Thyroid gland (tissue), 4 donors: Measurements from ENCODE around the gene ZNF462. TPM values are rescaled to one million over a fixed set of nuclear protein-coding genes. Genes with fewer than 3 reads are reported as not detected.
A peak's percentile ranks its signal among the peaks of the same experiment; 100 is the strongest.

Source experiments
- DNase-seq, 2 donors: peaks; one replicate each; pipeline ENCODE4 v3.0.0-alpha.2; 2019
- H3K27ac ChIP-seq, 3 donors: fragments of 200-600 bp; sonication (generic); 1 replicate in 2 of 3; 2 replicates in 1 of 3; pipeline ENCODE4 v1.5.1; 2016 to 2019; ENCODE audit warnings: mild to moderate bottlenecking in 1 of 3, moderate library complexity in 1 of 3
- H3K27me3 ChIP-seq: fragments of 200-600 bp; sonication (generic); one replicate; pipeline ENCODE4 v1.5.1; 2019
- H3K36me3 ChIP-seq, 2 donors: fragments of 200-600 bp; sonication (generic); one replicate each; pipeline ENCODE4 v1.5.1; 2016 to 2019
- H3K4me1 ChIP-seq, 2 donors: fragments of 200-600 bp; sonication (generic); one replicate each; pipeline ENCODE4 v1.5.1; 2017 to 2019
- H3K4me3 ChIP-seq, 3 donors: fragments of 200-600 bp; sonication (generic); replicated peaks in 1 of 3; 1 replicate in 2 of 3; 2 replicates in 1 of 3; pipeline ENCODE4 v1.5.1; 2016; ENCODE audit warnings: mild to moderate bottlenecking in 1 of 3
- H3K9me3 ChIP-seq: fragments of 200-600 bp; sonication (generic); one replicate; pipeline ENCODE4 v1.5.1; 2017
- POLR2A ChIP-seq, 2 donors: fragments of 450-650 bp; IDR thresholded peaks; one replicate each; pipeline ENCODE4 v1.6.1; 2017; ENCODE audit warnings: antibody characterized with exemption in 2 of 2, mild to moderate bottlenecking in 2 of 2, moderate library complexity in 1 of 2
- WGBS, 2 donors: methylation state at CpG; one replicate each; pipeline ENCODE4 v1.1.5; 2017; 5-methylcytosine and 5-hydroxymethylcytosine counted together
- intact Hi-C: fragments of 100-400 bp; cut with DNase I; formaldehyde crosslinking; loops from one replicate; pipeline ENCODE4 v1.15.1; 2023
- total RNA-seq, 4 donors: library from RNA; depleted of rRNA; stranded (reverse); fragments of >200 nt; gene quantifications; one replicate each; pipeline ENCODE4 v1.2.3, GENCODE V29; 2016
- TF ChIP-seq, protein P1 (sequence below), 6 experiments: fragments of 200-600 bp in 3 of 6; fragments of 450-650 bp in 3 of 6; sonication (generic) in 3 of 6; IDR thresholded peaks; one replicate each; pipeline ENCODE4 v1.5.1; 2016 to 2019; ENCODE audit warnings: antibody characterized with exemption in 6 of 6, mild to moderate bottlenecking in 2 of 6, inconsistent platforms in 1 of 6, moderate library complexity in 1 of 6

ZNF462 gene
- total RNA-seq, 4 donors from 2014 or later: 33.3 to 60.4 (median 46.3) TPM

DNA sequence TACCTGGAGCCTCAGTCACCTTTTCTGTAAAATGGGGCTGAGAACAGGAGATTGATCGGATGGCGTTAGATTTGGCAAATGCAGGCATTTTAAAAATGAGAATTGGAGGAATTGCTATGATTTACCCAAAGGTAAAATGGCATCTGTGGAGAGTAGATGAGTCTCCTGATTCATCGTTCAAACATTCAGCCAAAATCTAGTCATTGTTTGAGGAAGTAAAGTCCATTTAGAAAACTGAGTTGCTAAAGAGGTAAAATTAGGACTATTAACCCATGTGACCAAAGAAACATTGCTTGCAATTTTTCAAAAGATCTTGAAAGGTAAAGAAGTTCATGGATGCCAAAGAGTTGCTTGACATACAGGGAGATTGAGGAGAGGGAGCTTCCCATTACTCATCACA lies 69.7 kb downstream of the ZNF462 start:
- Histone ChIP-seq H3K36me3 (peaks cover 10 to 20% of the 10 kb centered on the region in 2 donors), H3K9me3 (no peaks in the 10 kb centered on the region), H3K27me3 (no peaks in the 10 kb centered on the region), H3K4me1 (peaks cover 14 to 18% of the 10 kb centered on the region in 2 donors), H3K4me3 (no peak overlapping the region), H3K27ac (no peak overlapping the region)
- no peak for TF ChIP-seq POLR2A (IDR thresholded peaks at IDR 0.05)
- TF ChIP-seq, protein P1, sequence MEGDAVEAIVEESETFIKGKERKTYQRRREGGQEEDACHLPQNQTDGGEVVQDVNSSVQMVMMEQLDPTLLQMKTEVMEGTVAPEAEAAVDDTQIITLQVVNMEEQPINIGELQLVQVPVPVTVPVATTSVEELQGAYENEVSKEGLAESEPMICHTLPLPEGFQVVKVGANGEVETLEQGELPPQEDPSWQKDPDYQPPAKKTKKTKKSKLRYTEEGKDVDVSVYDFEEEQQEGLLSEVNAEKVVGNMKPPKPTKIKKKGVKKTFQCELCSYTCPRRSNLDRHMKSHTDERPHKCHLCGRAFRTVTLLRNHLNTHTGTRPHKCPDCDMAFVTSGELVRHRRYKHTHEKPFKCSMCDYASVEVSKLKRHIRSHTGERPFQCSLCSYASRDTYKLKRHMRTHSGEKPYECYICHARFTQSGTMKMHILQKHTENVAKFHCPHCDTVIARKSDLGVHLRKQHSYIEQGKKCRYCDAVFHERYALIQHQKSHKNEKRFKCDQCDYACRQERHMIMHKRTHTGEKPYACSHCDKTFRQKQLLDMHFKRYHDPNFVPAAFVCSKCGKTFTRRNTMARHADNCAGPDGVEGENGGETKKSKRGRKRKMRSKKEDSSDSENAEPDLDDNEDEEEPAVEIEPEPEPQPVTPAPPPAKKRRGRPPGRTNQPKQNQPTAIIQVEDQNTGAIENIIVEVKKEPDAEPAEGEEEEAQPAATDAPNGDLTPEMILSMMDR (IDR thresholded peaks at IDR 0.05): no peak
- WGBS, 2 donors: 96 to 98% methylated on average over 3 of the region's 3 CpGs
- no peak for DNase-seq
- intact Hi-C loops: loop anchor here (10.0 kb wide), 1 partner anchor 72 kb away; no protein-coding TSS in a partner anchor

GRCh38 chr9:106933470-106933869 lies 70.5 kb downstream of the ZNF462 start:
- no peaks in the 10 kb centered on the region for H3K27me3 ChIP-seq
- DNase-seq: no peak
- no peaks in the 10 kb centered on the region for H3K9me3 ChIP-seq
- peaks cover 7 to 19% of the 10 kb centered on the region in 2 donors for H3K36me3 ChIP-seq
- WGBS, 2 donors: 89 to 94% methylated on average over 2 of the region's 2 CpGs
- no peak overlapping the region for H3K27ac ChIP-seq
- peaks cover 14 to 18% of the 10 kb centered on the region in 2 donors for H3K4me1 ChIP-seq
- TF ChIP-seq, protein P1 (IDR thresholded peaks at IDR 0.05): no peak
- no peak for TF ChIP-seq POLR2A (IDR thresholded peaks at IDR 0.05)
- intact Hi-C loops: loop anchor here (10.0 kb wide), 1 partner anchor 71 kb away; no protein-coding TSS in a partner anchor
- no peak overlapping the region for H3K4me3 ChIP-seq

DNA sequence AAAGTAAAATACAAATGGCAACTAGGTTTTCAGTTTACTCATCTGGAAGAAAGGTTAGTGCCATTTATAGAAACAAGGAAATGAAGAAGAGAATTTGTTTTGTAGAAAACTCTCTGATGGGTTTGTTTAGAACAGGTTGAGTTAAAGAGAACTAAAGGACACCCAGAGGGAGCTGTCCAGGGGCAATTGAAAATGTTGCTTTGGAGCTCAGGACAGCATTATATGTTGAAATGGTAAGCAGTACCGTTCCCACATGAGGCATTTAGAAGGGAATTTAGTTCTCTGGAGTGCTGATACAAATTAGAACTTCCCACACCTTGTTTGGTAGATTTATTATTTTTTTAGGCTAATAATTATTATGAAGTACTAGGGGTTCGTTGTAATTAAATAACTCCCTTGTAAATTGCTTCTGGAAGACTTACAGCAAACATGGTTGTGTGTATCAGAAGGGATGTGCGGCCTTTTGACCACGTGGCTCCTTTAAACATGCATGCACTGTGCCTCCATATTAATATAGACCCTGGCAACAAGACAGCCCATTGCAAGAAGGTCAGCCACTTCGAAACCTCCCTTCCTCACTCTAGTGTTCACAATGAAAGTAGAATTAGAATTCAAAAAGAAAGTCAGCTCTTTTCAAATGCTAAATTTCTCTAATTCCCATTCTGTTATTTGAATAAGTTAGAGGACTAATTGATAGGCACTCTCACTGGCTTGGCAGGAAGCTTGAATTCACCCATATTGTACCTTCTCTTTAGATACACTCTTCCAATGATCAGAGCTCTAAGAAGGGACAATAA lies 71.7 kb downstream of the ZNF462 start:
- Histone ChIP-seq H3K4me3 (no peak overlapping the region), H3K36me3 (peaks cover 13 to 26% of the 10 kb centered on the region in 2 donors), H3K9me3 (no peaks in the 10 kb centered on the region), H3K4me1 (peaks cover 7 to 9% of the 10 kb centered on the region in 2 donors), H3K27ac (no peak overlapping the region), H3K27me3 (no peaks in the 10 kb centered on the region)
- DNase-seq: no peak
- intact Hi-C loops: loop anchor here (10.0 kb wide), 1 partner anchor 70 kb away; no protein-coding TSS in a partner anchor
- TF ChIP-seq, protein P1 (IDR thresholded peaks at IDR 0.05): no peak
- no peak for TF ChIP-seq POLR2A (IDR thresholded peaks at IDR 0.05)
- 89 to 91% methylated on average over 5 of the region's 5 CpGs for WGBS, 2 donors

DNA sequence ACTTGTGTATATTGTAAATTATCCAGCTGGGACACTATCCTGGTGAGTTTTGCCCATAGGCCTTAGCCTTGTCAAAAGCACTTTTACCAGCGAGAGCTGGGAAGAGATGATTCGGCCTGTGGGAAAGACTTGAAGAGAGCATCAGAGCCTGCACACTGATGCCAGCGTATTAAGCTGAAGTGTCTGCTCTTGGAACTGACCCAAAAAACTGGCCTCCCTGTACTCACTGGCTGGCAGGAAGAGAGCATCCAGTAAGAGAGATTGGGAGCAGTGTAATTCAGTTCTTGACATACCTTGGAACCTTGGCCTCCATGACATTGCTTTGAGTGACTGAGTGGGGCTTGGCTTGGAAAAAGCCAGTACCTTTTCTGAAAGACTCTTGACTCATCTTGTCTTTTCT lies 73.7 kb downstream of the ZNF462 start:
- Histone ChIP-seq H3K4me3 (no peak overlapping the region), H3K4me1 (no peaks in the 10 kb centered on the region), H3K27me3 (no peaks in the 10 kb centered on the region), H3K9me3 (no peaks in the 10 kb centered on the region), H3K27ac (no peak overlapping the region), H3K36me3 (peaks cover 21 to 30% of the 10 kb centered on the region in 2 donors)
- intact Hi-C loops: loop anchor here (10.0 kb wide), 1 partner anchor 68 kb away; no protein-coding TSS in a partner anchor
- DNase-seq: peak; percentile 45 to 48
- TF ChIP-seq, protein P1 (IDR thresholded peaks at IDR 0.05): no peak
- TF ChIP-seq POLR2A (IDR thresholded peaks at IDR 0.05): no peak
- WGBS, 2 donors: 65 to 83% methylated on average over 3 of the region's 3 CpGs

- H3K9me3 ChIP-seq: no peaks in the 10 kb centered on the region
- H3K27ac ChIP-seq: no peak overlapping the region
- H3K36me3 ChIP-seq: peaks cover 13 to 21% of the 10 kb centered on the region in 2 donors
- H3K4me1 ChIP-seq: no peaks in the 10 kb centered on the region
- H3K27me3 ChIP-seq: no peaks in the 10 kb centered on the region
- intact Hi-C loops: no loop called here
- no peak overlapping the region for H3K4me3 ChIP-seq
- no peak for DNase-seq
- 86 to 92% methylated on average over 2 of the region's 2 CpGs for WGBS, 2 donors
- no peak for TF ChIP-seq POLR2A (IDR thresholded peaks at IDR 0.05)
- TF ChIP-seq, protein P1 (IDR thresholded peaks at IDR 0.05): no peak
Observed at GRCh38 chr9:106941916-106942315, 79.0 kb downstream of the ZNF462 start.
